Measurements from ENCODE around the gene OTOGL.
"Not testable (repeated sequence)": the region's sequence is repeated elsewhere in the genome, so short reads cannot be mapped to it uniquely, and the experiment has no call there.

The OTOGL gene

GRCh38 chr12:80293347-80293746 lies 194.0 kb downstream of the OTOGL start:
- DNase-seq = no peak

- no peak for DNase-seq
Measured at GRCh38 chr12:80293759-80294158, 194.4 kb downstream of the OTOGL start.

- DNase-seq = no peak
Measured at GRCh38 chr12:80299219-80299618, 199.9 kb downstream of the OTOGL start.

GRCh38 chr12:80299976-80300375 lies 200.6 kb downstream of the OTOGL start:
- DNase-seq = no peak

GRCh38 chr12:80307436-80307835 lies 208.1 kb downstream of the OTOGL start:
- DNase-seq = not testable (repeated sequence)

GRCh38 chr12:80313209-80313608 lies 213.9 kb downstream of the OTOGL start:
- DNase-seq = no peak

- no peak for DNase-seq
Measured at GRCh38 chr12:80314741-80315140, 215.4 kb downstream of the OTOGL start.

GRCh38 chr12:80316222-80316621 lies 216.9 kb downstream of the OTOGL start:
- no peak for DNase-seq

GRCh38 chr12:80317307-80317706 lies 218.0 kb downstream of the OTOGL start:
- DNase-seq = no peak

GRCh38 chr12:80317899-80318298 lies 218.6 kb downstream of the OTOGL start:
- no peak for DNase-seq

GRCh38 chr12:80320121-80320678 lies 220.9 kb downstream of the OTOGL start:
- DNase-seq = no peak

GRCh38 chr12:80321653-80322052 lies 222.3 kb downstream of the OTOGL start:
- no peak for DNase-seq

GRCh38 chr12:80325167-80325959 lies 226.0 kb downstream of the OTOGL start:
- DNase-seq = no peak

GRCh38 chr12:80332827-80333226 lies 233.5 kb downstream of the OTOGL start:
- DNase-seq = no peak

- no peak for DNase-seq
Measured at GRCh38 chr12:80352474-80352873, 253.1 kb downstream of the OTOGL start.

GRCh38 chr12:80353254-80353653 lies 253.9 kb downstream of the OTOGL start:
- DNase-seq = no peak

- DNase-seq = no peak
Measured at GRCh38 chr12:80356097-80356496, 256.8 kb downstream of the OTOGL start.

- no peak for DNase-seq
Measured at GRCh38 chr12:80359703-80360102, 260.4 kb downstream of the OTOGL start.

- DNase-seq = no peak
Measured at GRCh38 chr12:80364056-80364455, 264.7 kb downstream of the OTOGL start.

GRCh38 chr12:80373666-80374065 lies 274.3 kb downstream of the OTOGL start:
- no peak for DNase-seq

GRCh38 chr12:80374615-80375014 lies 275.3 kb downstream of the OTOGL start:
- no peak for DNase-seq

- no peak for DNase-seq
Measured at GRCh38 chr12:80377140-80377794, 277.9 kb downstream of the OTOGL start.

- DNase-seq = no peak
Measured at GRCh38 chr12:80381121-80381520, 281.8 kb downstream of the OTOGL start.

GRCh38 chr12:80382254-80382653 lies 282.9 kb downstream of the OTOGL start:
- DNase-seq = no peak

Data from NCI-H1092 (cell line).